GM21529 (cell line): ENCODE measurements around the gene BMP7.

Experiments used
- ATAC-seq: cut with Tn5 transposase; IDR thresholded peaks from one replicate; pipeline ENCODE4 v1.9.1; 2021; ENCODE audit not compliant: unreplicated experiment

The BMP7 gene

DNA sequence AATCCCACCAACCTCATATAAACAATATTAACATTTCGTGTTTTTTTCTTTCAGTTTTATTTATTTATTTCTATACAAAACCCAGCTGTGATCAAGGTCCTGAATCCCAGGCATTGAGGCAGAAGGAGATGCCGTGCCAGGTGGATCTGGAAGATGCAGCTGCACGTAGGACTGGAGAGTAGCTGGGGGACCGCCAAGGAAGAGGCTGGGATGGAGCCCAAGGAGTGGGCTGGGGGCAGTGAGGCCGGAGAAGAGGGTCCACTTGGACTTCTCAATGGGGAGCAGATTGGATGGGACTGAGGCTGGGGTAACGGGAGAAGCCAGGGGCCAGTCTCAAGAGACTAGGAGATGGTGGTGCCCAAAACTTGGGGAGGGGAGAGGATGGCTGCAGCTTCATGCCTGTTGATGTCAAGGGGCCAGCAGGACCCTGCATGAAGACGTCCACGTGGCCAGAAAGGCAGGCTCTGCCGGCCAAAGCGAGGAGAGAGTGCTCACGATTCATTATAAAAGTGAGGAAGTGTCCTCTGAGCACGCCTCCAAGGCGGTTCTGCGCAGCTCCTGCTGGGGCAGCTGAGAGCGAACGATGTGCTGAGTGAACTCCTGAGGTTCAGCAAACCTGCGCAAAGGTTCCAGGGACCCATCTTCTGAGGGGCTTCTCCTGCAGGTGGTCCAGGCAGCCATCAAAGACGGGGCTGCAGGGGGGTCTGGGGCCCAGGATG lies 110.3 kb downstream of the BMP7 start:
- no peak for ATAC-seq

DNA sequence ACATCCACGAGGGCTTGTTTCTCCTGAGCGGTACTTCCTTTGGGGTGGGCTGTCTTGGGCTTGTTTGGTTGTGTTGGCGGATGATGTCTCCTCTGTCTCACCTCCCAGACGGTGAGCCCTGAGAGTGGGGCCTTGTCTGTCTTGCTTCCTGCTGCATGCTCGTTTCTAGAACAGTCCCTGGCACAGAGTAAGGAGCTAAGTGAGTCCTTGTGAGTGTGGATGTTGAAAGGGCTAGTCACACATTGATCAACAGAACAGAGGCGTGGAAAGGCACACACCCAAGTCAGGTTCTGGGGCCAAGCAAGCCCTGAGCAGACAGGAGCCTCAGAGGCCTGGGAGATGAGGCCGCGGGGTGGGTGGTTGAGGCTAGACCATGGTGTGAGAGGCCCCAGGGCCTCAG lies 111.0 kb downstream of the BMP7 start:
- ATAC-seq = no peak

DNA sequence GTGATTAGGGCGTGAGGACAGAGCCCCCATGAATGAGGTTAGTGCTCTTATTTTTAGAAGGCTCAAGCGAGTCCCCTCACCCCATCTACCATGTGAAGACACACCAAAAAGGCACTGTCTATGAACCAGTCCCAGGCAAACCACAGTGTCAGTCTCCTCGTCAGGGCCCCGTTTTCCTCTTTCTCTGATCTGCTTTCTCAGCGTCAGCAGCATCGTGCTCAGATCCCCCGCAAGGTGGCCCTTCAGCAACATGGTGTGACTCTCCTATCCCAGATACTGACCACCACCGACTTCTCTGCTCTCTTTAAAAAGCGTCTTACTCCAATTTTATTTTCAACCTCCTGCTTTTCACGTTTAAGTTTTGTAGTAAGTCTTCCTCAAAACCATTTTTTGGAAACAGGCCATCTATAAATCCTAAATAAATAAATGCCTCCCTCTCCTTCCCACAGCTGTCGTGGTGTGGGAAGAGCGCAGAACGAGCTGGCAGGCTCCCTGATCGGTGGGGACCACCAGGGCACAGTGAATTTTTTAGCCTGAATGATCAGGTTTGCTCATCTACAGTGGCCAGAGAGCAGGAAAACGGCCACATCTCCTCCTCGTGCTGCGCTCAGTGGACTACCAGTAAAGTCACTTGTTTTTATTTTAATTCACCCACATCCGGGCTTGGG lies 113.1 kb downstream of the BMP7 start:
- no peak for ATAC-seq

DNA sequence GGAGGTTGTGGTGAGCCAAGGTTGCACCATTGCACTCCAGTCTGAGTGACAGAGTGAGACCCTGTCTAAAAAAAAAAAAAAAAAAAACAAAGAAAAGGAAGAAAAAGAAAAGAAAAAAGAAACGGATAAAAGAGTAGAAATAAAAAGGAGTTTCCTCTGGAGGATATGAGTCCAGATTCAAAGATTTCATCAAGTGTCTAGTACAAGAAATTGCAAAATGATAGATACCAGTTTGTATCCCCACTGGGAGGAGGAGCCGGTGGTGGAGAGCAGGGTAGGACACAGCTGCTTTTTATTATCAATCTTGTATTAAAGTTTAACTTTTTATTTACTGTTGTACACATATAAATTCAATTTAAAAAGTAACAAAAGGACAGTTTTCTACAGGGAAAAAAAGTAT lies 113.9 kb downstream of the BMP7 start:
- ATAC-seq = no peak

DNA sequence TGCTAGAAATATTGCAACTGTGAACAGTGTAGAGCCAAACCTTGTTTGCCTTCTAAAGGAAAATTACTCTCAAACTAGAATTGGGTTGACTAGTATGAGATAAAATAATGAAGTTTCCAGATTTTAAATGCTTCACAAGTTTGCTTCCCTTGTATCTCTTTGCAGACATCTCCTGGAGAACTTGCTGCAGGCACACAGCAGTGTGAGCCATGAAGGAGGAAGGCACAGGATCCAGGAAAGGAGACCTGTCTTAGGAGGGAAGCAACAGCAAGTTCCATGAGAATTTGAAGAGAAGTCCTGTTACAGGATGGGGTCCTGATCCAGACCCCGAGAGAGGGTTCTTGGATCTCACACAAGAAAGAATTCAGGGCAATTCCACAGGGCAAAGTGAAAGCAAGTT lies 115.9 kb downstream of the BMP7 start:
- ATAC-seq = no peak

DNA sequence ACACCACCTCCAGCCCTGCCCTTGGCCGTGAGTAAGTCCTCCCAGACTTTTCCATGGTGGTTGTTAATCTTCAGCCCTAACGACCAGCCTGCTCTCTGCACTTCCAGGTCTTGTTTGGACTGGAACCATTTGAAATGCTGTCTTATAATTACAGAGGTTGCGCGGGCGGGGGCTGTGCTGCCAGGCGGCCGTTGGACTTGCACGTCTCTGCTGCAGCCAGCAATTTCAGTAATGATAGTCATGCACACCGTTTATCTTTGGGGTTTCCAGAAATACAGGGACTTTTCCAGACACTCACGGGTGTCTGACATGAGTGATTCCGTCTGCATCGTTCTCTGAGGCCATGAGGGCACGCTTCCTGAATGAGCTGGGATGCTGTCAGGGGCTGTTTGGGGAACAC lies 118.2 kb downstream of the BMP7 start:
- no peak for ATAC-seq

DNA sequence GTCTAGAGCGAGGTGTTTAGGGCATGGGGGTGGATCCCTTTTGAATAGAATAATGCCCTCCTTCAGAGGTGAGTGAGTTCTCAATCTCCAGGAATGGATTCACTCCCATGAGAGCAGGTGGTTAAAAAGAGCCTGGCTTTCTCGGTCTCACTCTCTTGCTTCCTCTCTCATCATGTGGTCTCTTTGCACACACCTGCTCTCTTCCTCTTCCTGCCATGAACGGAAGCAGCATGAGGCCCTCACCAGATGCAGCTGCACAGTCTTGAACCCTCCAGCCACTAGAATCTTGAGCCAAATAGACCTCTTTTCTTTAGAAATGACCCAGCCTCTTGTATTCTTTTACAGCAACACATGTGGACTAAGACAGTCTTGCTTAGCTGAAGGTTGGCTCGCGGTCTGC lies 119.3 kb downstream of the BMP7 start:
- ATAC-seq = no peak

DNA sequence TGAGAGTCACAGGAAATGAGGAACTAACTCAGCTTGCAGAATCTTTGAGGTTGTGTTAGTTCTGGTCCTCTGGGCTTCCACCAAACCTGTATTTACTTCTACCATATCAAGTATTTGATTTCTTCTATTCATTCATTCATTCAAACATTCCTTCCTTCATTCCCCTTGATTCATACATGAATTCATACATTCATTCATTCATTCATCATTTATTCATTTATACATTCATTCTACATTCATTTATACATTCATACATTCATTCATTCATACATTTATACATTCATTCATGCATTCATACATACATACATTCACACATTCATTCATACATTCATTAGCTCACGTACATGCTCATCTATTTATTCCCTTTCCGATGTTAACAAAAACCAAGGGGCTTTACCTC lies 120.3 kb downstream of the BMP7 start:
- ATAC-seq = no peak

DNA sequence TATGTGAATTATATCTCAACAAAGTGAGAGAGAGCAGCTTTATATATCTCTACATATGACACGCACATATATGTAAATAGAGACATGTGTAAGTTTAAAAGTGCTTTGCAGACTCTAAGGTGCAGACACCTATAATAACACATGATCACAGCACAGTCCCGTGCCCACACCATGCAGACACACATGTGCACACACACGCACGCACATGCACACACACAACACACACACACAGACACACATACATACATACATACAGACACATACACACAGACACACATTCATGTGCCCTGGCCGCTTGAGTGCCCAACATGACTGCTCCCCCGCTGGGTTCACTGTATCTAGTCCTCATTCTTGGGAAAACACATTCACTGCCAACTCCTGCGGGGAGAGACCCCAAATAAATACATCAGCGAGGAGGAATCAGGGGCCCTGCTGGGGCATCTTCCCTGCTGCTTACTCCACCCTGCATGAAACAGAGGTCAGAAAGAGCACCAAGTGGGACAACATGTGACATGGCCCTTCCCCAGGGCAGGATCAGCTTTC lies 121.3 kb downstream of the BMP7 start:
- ATAC-seq = no peak

DNA sequence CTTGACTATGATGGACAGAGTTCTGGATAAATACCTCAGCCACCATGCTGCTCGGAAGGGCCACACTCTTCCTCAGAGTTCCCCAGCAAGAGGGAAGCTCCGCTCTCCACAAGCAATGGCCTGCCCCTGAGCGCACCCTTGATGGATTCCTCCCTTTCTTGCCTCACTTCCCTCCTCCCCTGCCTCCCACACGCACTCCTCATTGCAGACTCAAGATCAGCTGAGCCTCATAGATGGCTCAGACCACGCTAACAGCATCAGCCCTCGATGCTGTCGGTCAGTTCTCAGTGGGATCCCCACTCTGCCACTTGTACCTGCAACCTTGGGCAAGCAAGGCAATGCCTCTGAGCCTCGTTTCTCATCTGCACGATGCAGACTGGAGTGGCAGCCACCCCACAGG lies 123.3 kb downstream of the BMP7 start:
- no peak for ATAC-seq

DNA sequence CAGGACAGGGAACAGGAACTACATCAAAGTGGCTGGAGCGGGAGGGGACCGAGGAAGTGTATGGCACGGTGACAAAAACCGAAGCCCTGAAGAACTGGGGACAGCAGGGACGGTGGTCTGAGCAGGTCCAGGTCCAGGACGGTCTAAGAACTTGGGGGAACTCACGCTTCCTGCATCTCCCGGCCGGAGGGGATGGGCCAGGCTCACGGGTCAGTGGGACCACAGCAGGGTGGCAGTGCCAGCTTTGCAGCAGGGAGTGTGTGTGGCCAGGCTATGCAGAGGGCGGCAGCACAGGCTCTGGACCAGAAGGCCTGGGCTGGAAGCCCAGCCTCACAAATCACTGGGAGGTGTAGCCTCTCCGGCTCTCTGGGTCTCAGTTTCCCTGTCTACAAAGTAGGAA lies 123.8 kb downstream of the BMP7 start:
- ATAC-seq = no peak

DNA sequence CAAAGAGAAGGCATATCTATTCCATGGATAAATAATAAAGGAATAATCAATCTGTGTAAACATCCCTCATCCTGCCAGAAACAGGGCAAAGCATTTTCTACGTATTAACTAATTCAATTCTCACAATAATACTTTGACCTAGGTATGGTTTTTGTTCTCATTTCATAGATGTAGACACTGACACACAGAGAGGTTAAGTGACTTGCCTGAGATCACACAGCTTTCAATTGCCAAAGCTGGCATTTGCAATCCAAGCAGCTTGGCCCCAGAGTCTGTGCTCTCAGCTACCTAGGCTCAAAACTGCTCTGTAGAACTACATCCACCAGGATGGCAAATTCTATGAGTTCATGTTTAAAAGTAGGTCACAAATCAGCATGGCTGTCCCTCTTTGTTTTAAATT lies 124.9 kb downstream of the BMP7 start:
- no peak for ATAC-seq

DNA sequence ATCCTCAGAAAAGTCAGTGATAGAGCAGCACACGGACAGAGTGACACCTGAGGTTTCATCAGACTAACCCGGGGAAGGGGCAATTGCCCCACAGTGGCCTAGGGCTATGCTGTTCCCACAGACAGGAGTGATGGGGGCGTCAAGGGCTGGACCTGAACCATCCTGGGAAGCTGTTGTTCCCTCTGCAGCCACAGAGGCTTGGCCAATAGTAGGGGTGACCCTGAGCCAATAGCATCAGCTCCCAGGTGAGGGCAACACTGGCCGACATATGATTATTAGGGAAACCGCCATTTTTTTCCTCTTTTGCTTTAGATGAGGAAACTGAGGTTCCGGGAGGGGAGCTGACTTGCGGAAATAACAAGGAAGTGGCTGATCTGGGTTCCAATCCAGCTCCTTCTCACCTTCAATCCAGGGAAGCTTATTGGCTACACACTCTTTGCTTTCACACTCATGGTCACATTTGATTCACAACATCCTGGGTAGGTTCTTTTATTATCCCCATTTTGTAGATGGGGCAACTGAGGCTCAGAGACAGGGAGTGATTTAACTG lies 126.0 kb downstream of the BMP7 start:
- no peak for ATAC-seq

DNA sequence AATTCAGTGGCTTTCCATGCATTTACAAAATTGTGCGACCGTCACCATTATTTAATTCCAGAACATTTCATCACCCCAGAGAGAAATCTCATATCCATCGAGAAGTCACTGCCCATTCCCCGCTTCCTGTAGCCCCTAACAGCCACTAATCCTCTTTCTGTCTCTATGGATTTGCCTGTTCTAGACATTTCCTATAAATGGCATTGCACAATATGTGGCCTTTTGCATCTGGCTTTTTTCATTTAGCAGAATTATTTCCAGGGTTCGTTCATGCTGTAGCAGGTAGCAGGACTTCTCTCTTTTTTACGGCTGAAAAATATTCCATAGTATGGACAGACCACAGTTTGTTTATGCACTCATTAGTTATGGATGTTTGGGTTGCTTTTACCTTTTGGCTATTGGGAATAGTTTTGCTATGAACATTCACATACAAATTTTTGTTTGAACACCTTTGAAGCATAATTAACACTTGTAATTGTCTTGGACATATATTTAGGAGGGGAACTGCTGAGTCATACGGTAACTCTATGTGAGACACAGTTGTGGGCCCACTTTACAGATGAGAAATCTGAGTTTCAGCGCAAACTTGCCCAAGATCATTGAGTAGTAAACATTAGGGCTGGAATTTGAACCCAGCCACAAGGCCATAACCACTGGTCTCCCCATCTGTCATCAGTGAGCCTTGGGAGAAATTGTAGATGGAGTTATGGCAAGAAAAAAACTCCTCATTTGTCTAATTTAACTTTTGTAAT lies 126.9 kb downstream of the BMP7 start:
- ATAC-seq = no peak

DNA sequence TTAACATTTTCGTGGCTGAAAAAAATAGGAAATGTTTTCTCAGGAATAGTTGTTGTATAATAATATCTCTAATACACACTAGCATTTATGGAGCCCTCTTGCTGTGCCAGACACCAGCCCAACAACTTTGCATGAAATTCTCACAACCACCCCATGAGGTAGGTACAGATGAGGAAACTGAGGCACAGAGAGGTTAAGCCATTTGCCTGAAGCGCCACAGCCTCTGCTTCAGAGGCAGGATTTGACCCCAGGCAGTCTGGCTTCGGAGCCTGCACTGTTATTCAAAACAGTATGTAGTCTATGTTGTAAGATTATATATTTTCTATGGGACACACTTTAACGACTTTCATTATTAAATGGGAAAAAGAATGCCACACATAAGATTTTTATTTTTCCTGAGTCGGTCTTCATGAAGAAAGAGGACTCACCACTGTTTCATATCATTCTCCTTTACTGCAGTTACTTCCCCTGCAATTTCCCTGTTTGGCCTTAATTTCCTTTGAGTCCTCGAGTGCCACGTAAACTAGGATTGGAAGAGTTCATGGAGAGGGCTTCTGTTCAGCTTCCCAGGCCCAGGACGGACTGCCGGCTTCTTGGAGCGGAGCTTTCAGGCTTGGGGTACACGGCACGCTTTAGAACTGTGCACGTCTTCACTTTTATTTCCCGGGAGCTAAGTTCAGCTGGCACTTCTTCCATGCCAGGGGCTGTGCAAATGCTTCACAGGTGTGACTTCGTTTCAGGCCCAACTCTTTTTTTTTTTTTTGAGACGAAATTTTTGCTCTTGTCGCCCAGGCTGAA lies 128.0 kb downstream of the BMP7 start:
- ATAC-seq = no peak

DNA sequence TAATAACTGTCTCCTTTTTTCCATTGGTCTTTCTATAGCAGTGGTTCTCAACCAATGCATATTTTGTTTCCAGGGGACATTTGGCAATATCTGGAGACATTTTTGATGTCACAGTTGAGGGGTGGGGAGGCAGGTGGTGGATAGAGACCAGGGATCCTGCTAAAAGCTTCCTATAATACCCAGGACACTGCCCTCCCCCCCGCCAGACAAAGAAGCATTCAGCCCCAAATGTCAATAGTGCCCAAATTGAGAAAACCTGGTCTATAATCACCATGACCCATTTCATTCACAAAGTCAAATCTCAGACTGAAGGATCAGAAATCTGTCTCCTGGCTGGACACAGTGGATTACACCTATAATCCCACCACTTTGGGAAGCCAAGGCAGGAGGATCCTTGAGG lies 128.8 kb downstream of the BMP7 start:
- ATAC-seq = no peak

DNA sequence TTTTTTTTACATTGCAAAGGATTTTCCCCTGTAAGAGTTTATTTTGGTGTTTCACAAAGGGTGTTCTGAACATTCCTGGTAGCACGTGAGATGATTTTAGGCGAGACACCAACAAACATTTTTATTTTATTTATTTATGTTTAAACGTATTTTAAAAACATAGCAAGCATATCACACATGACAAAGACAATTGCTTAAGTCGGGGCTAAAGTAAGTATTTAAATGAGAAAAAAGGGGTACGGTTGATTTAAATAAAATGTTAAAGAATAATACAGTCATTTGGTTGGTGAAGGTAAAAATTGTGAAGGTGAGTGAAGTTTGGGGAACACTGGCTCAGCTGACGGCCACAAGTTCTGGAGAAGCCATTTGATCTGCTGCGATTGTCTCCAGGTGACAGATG lies 129.7 kb downstream of the BMP7 start:
- ATAC-seq = no peak

DNA sequence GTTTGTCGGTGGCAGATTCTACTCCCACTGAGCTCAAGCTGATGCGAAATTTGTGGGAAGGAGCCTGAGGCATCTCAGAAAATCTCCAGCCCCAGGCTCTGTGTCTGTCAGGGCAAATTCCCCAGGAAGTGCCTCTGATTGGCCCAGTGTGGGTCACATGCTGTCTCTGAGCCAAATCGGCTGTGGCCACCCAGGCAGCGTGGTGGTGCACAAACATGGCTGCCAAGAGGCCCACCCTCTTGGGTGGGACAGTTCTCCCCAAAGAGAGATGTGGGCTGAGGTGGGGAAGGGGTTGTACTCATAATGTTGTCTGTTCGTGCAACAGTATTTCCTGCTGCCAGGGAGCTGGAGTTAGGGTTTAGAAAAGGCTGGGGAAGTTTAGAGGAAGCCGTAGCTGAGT lies 130.6 kb downstream of the BMP7 start:
- ATAC-seq = no peak

DNA sequence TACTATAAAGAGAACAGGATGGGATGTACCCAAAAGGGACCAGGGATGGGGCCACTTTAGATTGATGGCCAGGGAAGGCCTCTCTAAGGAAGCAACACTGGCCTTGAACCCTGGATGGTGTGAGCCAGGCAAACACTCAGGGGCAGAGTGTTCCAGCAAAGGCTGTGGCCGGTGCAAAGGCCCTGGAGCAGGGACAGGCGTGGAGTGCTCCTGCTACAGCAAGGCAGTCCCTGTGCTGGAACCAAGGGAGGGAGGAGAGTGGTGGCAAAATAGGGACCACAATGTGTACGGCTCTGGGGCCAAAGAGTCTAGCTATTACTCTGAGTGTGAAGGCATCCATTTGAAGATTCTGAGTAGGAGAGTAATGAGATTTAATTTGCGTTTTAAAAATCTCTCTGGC lies 131.6 kb downstream of the BMP7 start:
- no peak for ATAC-seq

DNA sequence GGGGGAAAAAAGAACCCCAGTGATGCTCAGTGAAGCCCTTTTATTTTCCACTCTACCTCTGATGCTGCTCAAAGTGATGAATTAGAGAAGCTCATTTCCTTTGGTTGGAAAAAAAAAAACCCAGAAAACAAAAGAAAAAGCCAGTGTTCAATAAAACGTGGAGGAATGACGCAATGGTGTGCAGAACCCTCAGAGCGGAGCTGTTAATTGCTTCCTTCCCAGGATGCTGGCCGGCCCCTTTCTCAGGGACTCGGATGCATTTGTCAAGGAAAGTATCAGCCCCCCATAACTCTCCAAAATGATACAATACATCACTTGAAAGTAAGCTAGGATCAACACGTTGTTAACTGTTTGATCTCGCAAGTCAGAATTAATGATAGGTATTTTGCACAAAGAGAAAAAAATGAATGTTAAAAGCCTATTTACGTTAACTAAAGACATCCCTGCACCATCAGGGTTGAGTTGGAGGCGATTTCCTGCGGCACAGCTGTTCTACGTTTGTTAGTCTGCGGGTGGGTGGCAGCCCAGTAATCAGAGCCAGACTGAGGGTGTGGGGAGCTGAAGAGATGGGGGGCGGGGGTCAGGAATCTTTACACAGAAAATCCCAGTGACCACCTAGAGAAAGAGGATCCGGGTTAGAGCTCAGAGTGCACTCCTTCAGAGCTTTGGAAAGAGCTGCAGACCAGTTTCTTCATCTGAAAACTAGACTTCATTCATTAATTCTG lies 132.4 kb downstream of the BMP7 start:
- no peak for ATAC-seq
